Neuronal stem cell (in vitro differentiated cells): ENCODE data around the gene USP31.

Source experiments
- DNase-seq: peaks from one replicate; pipeline ENCODE4 v3.0.0-alpha.2; 2013; ENCODE audit warnings: low spot score
- H2AFZ ChIP-seq: one replicate; pipeline ENCODE4 v1.6.1; 2013; ENCODE audit warnings: mild to moderate bottlenecking, low read length, inconsistent platforms
- H2AK5ac ChIP-seq: 2 replicates; pipeline ENCODE4 v1.6.1; 2013; ENCODE audit warnings: low read depth, mild to moderate bottlenecking, inconsistent platforms, low read length, moderate library complexity, mixed read lengths
- H2BK120ac ChIP-seq: 2 replicates; pipeline ENCODE4 v1.6.1; 2013; ENCODE audit warnings: low read depth, mild to moderate bottlenecking, inconsistent platforms, low read length, moderate library complexity, mixed read lengths
- H2BK12ac ChIP-seq: one replicate; pipeline ENCODE4 v1.6.1; 2013; ENCODE audit warnings: low read length, inconsistent platforms
- H2BK15ac ChIP-seq: 2 replicates; pipeline ENCODE4 v1.6.1; 2013; ENCODE audit warnings: mild to moderate bottlenecking, low read length, inconsistent platforms, mixed read lengths
- H2BK5ac ChIP-seq: one replicate; pipeline ENCODE4 v1.6.1; 2013; ENCODE audit warnings: inconsistent platforms, mild to moderate bottlenecking, low read length, moderate library complexity
- H3K14ac ChIP-seq: one replicate; pipeline ENCODE4 v1.6.1; 2013; ENCODE audit warnings: low read length, inconsistent platforms
- H3K18ac ChIP-seq: 2 replicates; pipeline ENCODE4 v1.6.1; 2013; ENCODE audit warnings: low read length, inconsistent platforms
- H3K23ac ChIP-seq: 2 replicates; pipeline ENCODE4 v1.6.1; 2013; ENCODE audit warnings: low read depth, mild to moderate bottlenecking, mixed read lengths, low read length, inconsistent platforms; ENCODE audit not compliant: poor library complexity
- H3K27ac ChIP-seq: replicated peaks from 3 replicates; pipeline ENCODE4 v1.5.1; 2013; ENCODE audit warnings: low read length, inconsistent platforms
- H3K27me3 ChIP-seq, 3 experiments: 2 replicates each; pipeline ENCODE4 v1.6.1; 2013; ENCODE audit warnings: low read length in 3 of 3, mild to moderate bottlenecking in 2 of 3, inconsistent platforms in 1 of 3, low read depth in 1 of 3, mixed read lengths in 1 of 3, moderate library complexity in 1 of 3; ENCODE audit not compliant: control insufficient read depth in 3 of 3, insufficient read depth in 3 of 3
- H3K36me3 ChIP-seq, 2 donors: replicated peaks in 1 of 2; 2 replicates each; pipeline ENCODE4 v1.6.1; 2013; ENCODE audit warnings: low read length in 2 of 2; ENCODE audit not compliant: control insufficient read depth in 2 of 2, insufficient read depth in 2 of 2
- H3K4ac ChIP-seq: 2 replicates; pipeline ENCODE4 v1.6.1; 2013; ENCODE audit warnings: inconsistent platforms, mild to moderate bottlenecking, low read length, moderate library complexity
- H3K4me1 ChIP-seq, 2 donors: 1 replicate in 1 of 2; 2 replicates in 1 of 2; pipeline ENCODE4 v1.6.1; 2013; ENCODE audit warnings: low read length in 2 of 2, low read depth in 1 of 2; ENCODE audit not compliant: control insufficient read depth in 2 of 2, insufficient read depth in 1 of 2
- H3K4me2 ChIP-seq: one replicate; pipeline ENCODE4 v1.6.1; 2013; ENCODE audit warnings: mild to moderate bottlenecking, low read length, inconsistent platforms; ENCODE audit not compliant: insufficient read depth, poor library complexity, severe bottlenecking
- H3K4me3 ChIP-seq, 2 donors: 2 replicates each; pipeline ENCODE4 v1.5.1; 2013; ENCODE audit warnings: low read length in 2 of 2, mild to moderate bottlenecking in 2 of 2, inconsistent platforms in 1 of 2, moderate library complexity in 1 of 2
- H3K79me1 ChIP-seq: one replicate; pipeline ENCODE4 v1.6.1; 2013; ENCODE audit warnings: low read depth, mild to moderate bottlenecking, inconsistent platforms, low read length, moderate library complexity
- H3K9ac ChIP-seq: one replicate; pipeline ENCODE4 v1.6.1; 2013; ENCODE audit warnings: mild to moderate bottlenecking, low read depth, low read length, inconsistent platforms; ENCODE audit not compliant: poor library complexity
- H3K9me3 ChIP-seq, 2 donors: replicated peaks in 1 of 2; 2 replicates each; pipeline versions ENCODE3 to v1.6.1; 2013; ENCODE audit warnings: low read length in 2 of 2, mild to moderate bottlenecking in 2 of 2, inconsistent platforms in 1 of 2, low read depth in 1 of 2, mixed read lengths in 1 of 2, moderate library complexity in 1 of 2; ENCODE audit not compliant: control insufficient read depth in 2 of 2, insufficient read depth in 1 of 2
- H4K8ac ChIP-seq: one replicate; pipeline ENCODE4 v1.6.1; 2013; ENCODE audit warnings: low read depth, mild to moderate bottlenecking, inconsistent platforms, low read length, moderate library complexity
- H4K91ac ChIP-seq: one replicate; pipeline ENCODE4 v1.6.1; 2013; ENCODE audit warnings: low read length, low read depth, mild to moderate bottlenecking, inconsistent platforms; ENCODE audit not compliant: poor library complexity
- WGBS, 2 donors: extraction: QIAGEN DNeasy Blood & Tissue Kit; methylation state at CpG; one replicate each; pipeline ENCODE4 v1.1.7; 2013; ENCODE audit warnings: missing lambda C conversion rate in 2 of 2, mixed read lengths in 1 of 2; ENCODE audit not compliant: insufficient read length in 2 of 2, insufficient replicate concordance in 1 of 2; ENCODE audit errors: extremely low coverage in 2 of 2; 5-methylcytosine and 5-hydroxymethylcytosine counted together

Gene USP31

GRCh38 chr16:23092801-23093117 is 56.5 kb downstream of the USP31 start:
- no peak overlapping the region for H2AK5ac ChIP-seq
- no CpG with 5 or more reads among the region's 1 CpG for WGBS, 2 donors

GRCh38 chr16:23092072-23092800 is 57.0 kb downstream of the USP31 start:
- Histone ChIP-seq H4K91ac (no peak overlapping the region), H3K79me1 (no peaks in the 10 kb centered on the region), H4K8ac (no peak overlapping the region), H2AFZ (no peak overlapping the region), H3K4me3 (no peak overlapping the region), H3K14ac (no peak overlapping the region), H3K9me3 (no peaks in the 10 kb centered on the region), H3K36me3 (peaks cover 5 to 39% of the 10 kb centered on the region in 2 donors), H3K4me2 (no peak overlapping the region), H3K4me1 (no peaks in the 10 kb centered on the region), H3K23ac (no peak overlapping the region), H2AK5ac (no peak overlapping the region), H3K9ac (no peak overlapping the region), H2BK5ac (no peak overlapping the region), H2BK120ac (no peak overlapping the region), H3K27me3 (no peaks in the 10 kb centered on the region), H2BK12ac (no peak overlapping the region), H3K4ac (no peak overlapping the region), H3K18ac (no peak overlapping the region), H3K27ac (no peak overlapping the region), H2BK15ac (no peak overlapping the region)
- no peak for DNase-seq
- no CpG with 5 or more reads among the region's 4 CpGs for WGBS, 2 donors

More at GRCh38 chr16:23092801-23093117, 56.5 kb downstream of the USP31 start:
- no peak overlapping the region for H3K4me3 ChIP-seq
- H3K36me3 ChIP-seq: peaks cover 5 to 33% of the 10 kb centered on the region in 2 donors
- no peak overlapping the region for H3K14ac ChIP-seq
- H2AFZ ChIP-seq: no peak overlapping the region
- H2BK120ac ChIP-seq: no peak overlapping the region
- H4K91ac ChIP-seq: no peak overlapping the region
- no peak overlapping the region for H3K23ac ChIP-seq
- no peaks in the 10 kb centered on the region for H3K27me3 ChIP-seq
- no peak overlapping the region for H3K9ac ChIP-seq
- H3K4me2 ChIP-seq: no peak overlapping the region
- no peak overlapping the region for H2BK5ac ChIP-seq
- no peak overlapping the region for H3K4ac ChIP-seq
- H3K27ac ChIP-seq: no peak overlapping the region
- no peak overlapping the region for H3K18ac ChIP-seq
- no peak overlapping the region for H4K8ac ChIP-seq
- no peaks in the 10 kb centered on the region for H3K4me1 ChIP-seq
- no peak overlapping the region for H2BK12ac ChIP-seq
- no peak overlapping the region for H2BK15ac ChIP-seq
- DNase-seq: no peak
- no peaks in the 10 kb centered on the region for H3K79me1 ChIP-seq
- H3K9me3 ChIP-seq: no peaks in the 10 kb centered on the region

GRCh38 chr16:23089111-23089510 is 60.1 kb downstream of the USP31 start:
- Histone ChIP-seq H3K23ac (no peak overlapping the region), H2BK12ac (no peak overlapping the region), H2BK5ac (no peak overlapping the region), H3K4ac (no peak overlapping the region), H3K4me1 (no peaks in the 10 kb centered on the region), H3K27ac (no peak overlapping the region), H3K9ac (no peak overlapping the region), H3K36me3 (peaks cover 7 to 60% of the 10 kb centered on the region in 2 donors), H3K27me3 (no peaks in the 10 kb centered on the region), H3K14ac (no peak overlapping the region), H3K4me2 (no peak overlapping the region), H2AFZ (no peak overlapping the region), H3K79me1 (no peaks in the 10 kb centered on the region), H3K9me3 (peaks cover 0 to 2% of the 10 kb centered on the region in 2 donors), H4K8ac (no peak overlapping the region), H3K18ac (peak overlapping the region; percentile 13), H2BK15ac (no peak overlapping the region), H4K91ac (no peak overlapping the region), H2AK5ac (no peak overlapping the region), H3K4me3 (no peak overlapping the region), H2BK120ac (no peak overlapping the region)
- WGBS, 2 donors: no CpG with 5 or more reads among the region's 8 CpGs
- no peak for DNase-seq

GRCh38 chr16:23088018-23088417 is 61.2 kb downstream of the USP31 start:
- H3K79me1 ChIP-seq: no peaks in the 10 kb centered on the region
- no peak overlapping the region for H4K91ac ChIP-seq
- H3K9ac ChIP-seq: no peak overlapping the region
- H3K4me1 ChIP-seq: no peaks in the 10 kb centered on the region
- H4K8ac ChIP-seq: no peak overlapping the region
- H3K4me3 ChIP-seq: no peak overlapping the region
- DNase-seq: no peak
- no peak overlapping the region for H3K4ac ChIP-seq
- no peak overlapping the region for H2AK5ac ChIP-seq
- H2BK120ac ChIP-seq: no peak overlapping the region
- no peak overlapping the region for H3K18ac ChIP-seq
- peaks cover 10 to 59% of the 10 kb centered on the region in 2 donors for H3K36me3 ChIP-seq
- H3K14ac ChIP-seq: no peak overlapping the region
- no peak overlapping the region for H3K27ac ChIP-seq
- no peak overlapping the region for H2BK12ac ChIP-seq
- no peak overlapping the region for H3K4me2 ChIP-seq
- no peak overlapping the region for H2BK15ac ChIP-seq
- H3K27me3 ChIP-seq: no peaks in the 10 kb centered on the region
- WGBS, 2 donors: no CpG with 5 or more reads among the region's 4 CpGs
- peaks cover 0 to 2% of the 10 kb centered on the region in 2 donors for H3K9me3 ChIP-seq
- no peak overlapping the region for H2AFZ ChIP-seq
- no peak overlapping the region for H3K23ac ChIP-seq
- H2BK5ac ChIP-seq: no peak overlapping the region
